Endodermal cell (in vitro differentiated cells): ENCODE results near the gene RALGPS1. TPM values are rescaled to one million over a fixed set of nuclear protein-coding genes. Genes with fewer than 3 reads are reported as not detected.

Source experiments
- DNase-seq: peaks from one replicate; pipeline ENCODE4 v3.0.0-alpha.2; 2017
- H3K27ac ChIP-seq: 2 replicates; pipeline ENCODE4 v1.5.1; 2013; ENCODE audit warnings: mild to moderate bottlenecking, low read depth, low read length, moderate library complexity
- H3K27me3 ChIP-seq: 2 replicates; pipeline ENCODE4 v1.6.1; 2013; ENCODE audit warnings: mild to moderate bottlenecking, low read length, moderate library complexity; ENCODE audit not compliant: insufficient read depth, control insufficient read depth, poor library complexity, severe bottlenecking
- H3K36me3 ChIP-seq: 2 replicates; pipeline ENCODE4 v1.7.0; 2013; ENCODE audit warnings: mild to moderate bottlenecking, low read length, moderate library complexity; ENCODE audit not compliant: control insufficient read depth, insufficient read depth
- H3K4me1 ChIP-seq: one replicate; pipeline ENCODE4 v1.7.0; 2013; ENCODE audit warnings: low read length; ENCODE audit not compliant: control insufficient read depth, insufficient read depth
- H3K4me3 ChIP-seq: 2 replicates; pipeline ENCODE4 v1.5.1; 2013; ENCODE audit warnings: mild to moderate bottlenecking, low read length, moderate library complexity
- H3K9ac ChIP-seq: 2 replicates; pipeline ENCODE4 v1.6.1; 2013; ENCODE audit warnings: mild to moderate bottlenecking, low read length, moderate library complexity; ENCODE audit not compliant: poor library complexity, severe bottlenecking; ENCODE audit errors: extremely low read depth
- H3K9me3 ChIP-seq: 2 replicates; pipeline ENCODE4 v1.6.1; 2013; ENCODE audit warnings: mild to moderate bottlenecking, low read length, moderate library complexity; ENCODE audit not compliant: control insufficient read depth
- H3K27ac Mint-ChIP-seq: 2 replicates; pipeline ENCODE4 v1.8.0; 2020; ENCODE audit warnings: mixed read lengths
- H3K27me3 Mint-ChIP-seq: 2 replicates; pipeline ENCODE4 v1.8.0; 2021; ENCODE audit warnings: mild to moderate bottlenecking, mixed read lengths; ENCODE audit not compliant: insufficient read depth
- H3K36me3 Mint-ChIP-seq: 2 replicates; pipeline ENCODE4 v1.8.0; 2020; ENCODE audit warnings: low read depth, mixed read lengths
- H3K4me1 Mint-ChIP-seq: 2 replicates; pipeline ENCODE4 v1.8.0; 2020; ENCODE audit warnings: mixed read lengths
- H3K4me3 Mint-ChIP-seq: 2 replicates; pipeline ENCODE4 v1.8.0; 2020; ENCODE audit warnings: mild to moderate bottlenecking, moderate library complexity, mixed read lengths
- H3K9me3 Mint-ChIP-seq: 2 replicates; pipeline ENCODE4 v1.8.0; 2020; ENCODE audit warnings: mild to moderate bottlenecking, mixed read lengths
- WGBS, 2 experiments: methylation state at CpG; one replicate each; pipeline versions ENCODE4 v1.1.5 to v1.1.7; 2013; ENCODE audit warnings: missing lambda C conversion rate in 2 of 2, mixed read lengths in 1 of 2; ENCODE audit not compliant: insufficient coverage in 1 of 2, insufficient read length in 1 of 2; 5-methylcytosine and 5-hydroxymethylcytosine counted together
- total RNA-seq, 2 donors: library from RNA; stranded (reverse); fragmentation: NEBNext Ultra II Directional in 1 of 2; extraction: Animal tissue kit (Norgen Biotek cat#: 25700) in 1 of 2; gene quantifications; 2 replicates in 1 of 2; 3 replicates in 1 of 2; pipeline ENCODE4 v1.2.1, GENCODE V29; 2021
- TF ChIP-seq, protein P1 (sequence below): fragments of 200-600 bp; sonication (generic); conservative IDR thresholded peaks from 2 replicates; pipeline ENCODE4 v1.5.0; 2021; ENCODE audit warnings: antibody characterized with exemption, mild to moderate bottlenecking

Gene RALGPS1
- total RNA-seq, 2 donors from 2014 or later, result 23.3 to 25.0 TPM

DNA sequence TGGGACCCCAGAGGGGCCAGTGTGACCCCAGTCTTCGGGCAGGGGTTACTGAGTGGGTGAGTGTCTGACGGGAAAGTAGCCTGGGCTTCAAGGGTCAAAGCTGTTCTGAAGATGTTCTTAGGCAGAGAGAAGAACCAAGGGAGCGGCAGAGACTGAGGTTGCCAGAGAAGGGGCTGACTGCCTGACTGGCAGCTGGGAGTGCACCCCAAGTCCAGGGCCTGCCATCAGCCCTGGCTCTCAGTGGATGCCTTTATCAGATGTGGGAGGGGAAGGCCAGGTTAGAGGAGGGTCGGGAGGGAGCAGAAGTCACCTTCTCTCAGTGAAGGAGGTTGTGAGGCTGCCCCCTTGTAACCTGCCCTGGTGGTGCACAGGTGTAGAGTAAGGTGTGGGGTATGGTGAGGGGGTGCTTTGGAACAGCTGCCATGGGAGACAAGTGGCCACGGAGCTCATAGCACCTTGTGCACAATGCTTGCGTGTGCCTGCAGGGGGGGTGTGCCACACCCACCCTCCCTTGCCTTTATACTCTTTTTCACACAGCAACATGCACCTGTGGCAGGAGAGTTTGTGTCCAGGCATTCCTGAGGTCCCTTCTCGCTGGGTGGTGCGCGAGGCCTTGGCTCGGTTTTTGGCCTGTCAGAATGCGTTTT lies 18.9 kb downstream of the RALGPS1 start:
- 93 to 97% methylated on average over 5 to 11 of the region's 11 CpGs for WGBS, 2 experiments
- Mint-ChIP-seq H3K36me3 (no peaks in the 10 kb centered on the region), H3K9me3 (no peaks in the 10 kb centered on the region), H3K27ac (peak overlapping the region; percentile 50), H3K27me3 (no peaks in the 10 kb centered on the region), H3K4me3 (no peak overlapping the region), H3K4me1 (peaks cover 11% of the 10 kb centered on the region)
- H3K9me3 ChIP-seq, result no peaks in the 10 kb centered on the region
- H3K27ac ChIP-seq, result no peak overlapping the region
- H3K9ac ChIP-seq, result no peak overlapping the region
- no peaks in the 10 kb centered on the region for H3K27me3 ChIP-seq
- H3K4me1 ChIP-seq, result no peaks in the 10 kb centered on the region
- TF ChIP-seq, protein P1, sequence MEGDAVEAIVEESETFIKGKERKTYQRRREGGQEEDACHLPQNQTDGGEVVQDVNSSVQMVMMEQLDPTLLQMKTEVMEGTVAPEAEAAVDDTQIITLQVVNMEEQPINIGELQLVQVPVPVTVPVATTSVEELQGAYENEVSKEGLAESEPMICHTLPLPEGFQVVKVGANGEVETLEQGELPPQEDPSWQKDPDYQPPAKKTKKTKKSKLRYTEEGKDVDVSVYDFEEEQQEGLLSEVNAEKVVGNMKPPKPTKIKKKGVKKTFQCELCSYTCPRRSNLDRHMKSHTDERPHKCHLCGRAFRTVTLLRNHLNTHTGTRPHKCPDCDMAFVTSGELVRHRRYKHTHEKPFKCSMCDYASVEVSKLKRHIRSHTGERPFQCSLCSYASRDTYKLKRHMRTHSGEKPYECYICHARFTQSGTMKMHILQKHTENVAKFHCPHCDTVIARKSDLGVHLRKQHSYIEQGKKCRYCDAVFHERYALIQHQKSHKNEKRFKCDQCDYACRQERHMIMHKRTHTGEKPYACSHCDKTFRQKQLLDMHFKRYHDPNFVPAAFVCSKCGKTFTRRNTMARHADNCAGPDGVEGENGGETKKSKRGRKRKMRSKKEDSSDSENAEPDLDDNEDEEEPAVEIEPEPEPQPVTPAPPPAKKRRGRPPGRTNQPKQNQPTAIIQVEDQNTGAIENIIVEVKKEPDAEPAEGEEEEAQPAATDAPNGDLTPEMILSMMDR, result peak; percentile 42
- H3K36me3 ChIP-seq, result no peaks in the 10 kb centered on the region
- DNase-seq, result no peak
- H3K4me3 ChIP-seq, result no peak overlapping the region

DNA sequence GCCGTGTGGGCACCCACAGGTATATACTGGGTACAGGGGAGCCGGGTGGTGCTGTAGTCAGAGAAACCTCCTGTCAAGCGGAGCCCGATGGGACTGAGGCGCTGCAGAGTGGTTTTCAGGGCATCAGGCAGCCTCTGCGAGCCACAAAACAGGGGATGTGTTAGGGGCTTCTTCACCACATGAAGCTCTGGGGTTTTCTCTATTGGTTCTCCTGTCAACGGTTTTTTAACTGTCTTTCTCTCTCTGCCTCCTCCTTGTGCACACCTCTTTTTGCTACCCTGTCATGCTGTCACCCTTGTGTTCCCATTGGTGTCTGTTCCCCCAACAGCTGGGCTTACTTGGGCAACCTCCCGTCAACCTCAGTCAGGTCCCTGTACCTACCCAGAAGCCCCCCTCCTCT lies 19.9 kb downstream of the RALGPS1 start:
- Mint-ChIP-seq H3K9me3 (no peaks in the 10 kb centered on the region), H3K4me3 (no peak overlapping the region), H3K4me1 (peaks cover 11% of the 10 kb centered on the region)

DNA sequence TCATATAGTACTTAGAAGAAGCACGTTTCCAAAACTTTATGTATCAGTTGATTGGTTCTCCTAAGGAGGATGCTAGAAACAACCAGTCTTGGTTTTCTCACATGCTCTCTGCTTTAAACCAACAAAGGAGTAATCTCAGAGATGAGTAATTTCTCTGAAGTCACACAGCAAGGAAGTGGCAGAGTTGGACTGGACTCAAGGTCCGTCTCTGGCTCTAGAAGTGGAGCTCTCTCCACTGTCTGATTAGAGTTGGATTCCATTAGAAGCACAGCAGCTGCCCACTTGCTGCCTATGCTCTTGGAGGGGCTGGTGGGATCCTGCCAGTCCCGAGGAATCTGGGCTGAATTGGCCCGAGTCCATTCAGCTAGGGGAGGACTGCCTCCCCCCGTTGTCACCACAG lies 21.0 kb downstream of the RALGPS1 start:
- no peaks in the 10 kb centered on the region for H3K36me3 Mint-ChIP-seq
- H3K4me3 Mint-ChIP-seq, result no peak overlapping the region
- Histone ChIP-seq H3K4me1 (no peaks in the 10 kb centered on the region), H3K9ac (no peak overlapping the region), H3K27me3 (no peaks in the 10 kb centered on the region), H3K36me3 (no peaks in the 10 kb centered on the region), H3K4me3 (no peak overlapping the region), H3K27ac (no peak overlapping the region), H3K9me3 (no peaks in the 10 kb centered on the region)
- H3K27me3 Mint-ChIP-seq, result no peaks in the 10 kb centered on the region
- WGBS, 2 experiments, result 90% methylated on average over 2 to 5 of the region's 5 CpGs
- H3K27ac Mint-ChIP-seq, result no peak overlapping the region
- no peak for DNase-seq
- TF ChIP-seq, protein P1, result no peak
- no peaks in the 10 kb centered on the region for H3K9me3 Mint-ChIP-seq
- H3K4me1 Mint-ChIP-seq, result peaks cover 11% of the 10 kb centered on the region

More for the DNA sequence above, 19.9 kb downstream of the RALGPS1 start:
- Mint-ChIP-seq H3K27ac (no peak overlapping the region), H3K36me3 (no peaks in the 10 kb centered on the region), H3K27me3 (no peaks in the 10 kb centered on the region)
- 93 to 97% methylated on average over 7 to 8 of the region's 8 CpGs for WGBS, 2 experiments
- TF ChIP-seq, protein P1, result no peak
- no peaks in the 10 kb centered on the region for H3K36me3 ChIP-seq
- H3K4me3 ChIP-seq, result no peak overlapping the region
- no peaks in the 10 kb centered on the region for H3K9me3 ChIP-seq
- H3K9ac ChIP-seq, result no peak overlapping the region
- H3K27me3 ChIP-seq, result no peaks in the 10 kb centered on the region
- no peaks in the 10 kb centered on the region for H3K4me1 ChIP-seq
- peak overlapping the region; percentile 15 for H3K27ac ChIP-seq
- DNase-seq, result no peak
